ENCODE data around the gene TDG. TPM values are rescaled to one million over a fixed set of nuclear protein-coding genes. Genes with fewer than 3 reads are reported as not detected.

The TDG gene
- total RNA-seq, 1 experiment from 2014 or later, result 38.2 TPM

DNA sequence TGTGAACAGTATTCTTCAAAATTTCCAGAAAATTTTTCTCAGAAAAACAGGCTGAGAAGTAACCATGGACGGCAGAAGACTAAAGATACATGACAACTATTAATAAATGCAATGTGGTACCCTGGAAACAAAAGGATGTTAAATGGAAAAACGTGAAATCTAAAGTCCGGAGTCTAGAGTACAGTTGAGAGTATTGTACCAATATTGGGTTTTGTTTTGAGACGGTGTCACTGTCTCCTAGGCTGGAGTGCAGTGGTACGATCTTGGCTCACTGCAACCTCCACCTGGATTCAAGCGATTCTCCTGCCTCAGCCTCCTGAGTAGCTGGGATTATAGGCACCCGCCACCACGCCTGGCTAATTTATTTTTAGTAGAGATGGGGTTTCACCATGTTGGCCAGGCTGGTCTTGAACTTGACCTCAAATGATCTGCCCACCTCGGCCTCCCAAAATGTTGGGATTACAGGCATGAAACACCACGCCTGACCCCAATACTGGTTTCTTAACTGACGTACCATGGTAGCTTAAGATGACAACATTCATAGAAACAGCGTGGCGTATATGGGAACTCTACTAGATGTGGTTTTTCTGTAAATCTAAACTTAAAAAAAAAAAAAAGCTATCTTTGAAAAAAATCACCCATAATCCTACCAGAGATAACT lies 16.8 kb upstream of the TDG start:
- peaks cover 66% of the 10 kb centered on the region for H3K36me3 ChIP-seq (ENCODE audit: control insufficient read depth, insufficient read depth, low read length)
- H3K27me3 ChIP-seq (ENCODE audit: control insufficient read depth, insufficient read depth, low read length), result no peaks in the 10 kb centered on the region
- H3K4me1 ChIP-seq (ENCODE audit: control insufficient read depth, insufficient read depth, low read length), result no peaks in the 10 kb centered on the region
- H3K4me3 ChIP-seq (ENCODE audit: low read depth in 2 of 2, low read length in 2 of 2), result no peak overlapping the region
- in situ Hi-C loops (cut with HindIII; ENCODE audit: low pct_unique_long_range_greater_than_20kb, low sequenced_read_pairs), result no loop called here
- intact Hi-C loops (cut with micrococcal nuclease; ENCODE audit: unreplicated experiment), result no loop called here
- ATAC-seq (no peak), DNase-seq (ENCODE audit: low read depth, low spot score) (no peak)
- no peak overlapping the region for H3K27ac ChIP-seq (ENCODE audit: low read length)
- no TSS peak for BruUV-seq (replicated peaks)
- ChIA-PET CTCF (no interaction called here), POLR2A (interaction anchor here (0.6 kb wide), 1 partner anchor 13 kb away, joined by 3 read pairs; no protein-coding TSS in a partner anchor)
- H3K9me3 ChIP-seq (ENCODE audit: control insufficient read depth, insufficient read depth, low read depth, low read length), result no peaks in the 10 kb centered on the region
- TF ChIP-seq, protein P1, sequence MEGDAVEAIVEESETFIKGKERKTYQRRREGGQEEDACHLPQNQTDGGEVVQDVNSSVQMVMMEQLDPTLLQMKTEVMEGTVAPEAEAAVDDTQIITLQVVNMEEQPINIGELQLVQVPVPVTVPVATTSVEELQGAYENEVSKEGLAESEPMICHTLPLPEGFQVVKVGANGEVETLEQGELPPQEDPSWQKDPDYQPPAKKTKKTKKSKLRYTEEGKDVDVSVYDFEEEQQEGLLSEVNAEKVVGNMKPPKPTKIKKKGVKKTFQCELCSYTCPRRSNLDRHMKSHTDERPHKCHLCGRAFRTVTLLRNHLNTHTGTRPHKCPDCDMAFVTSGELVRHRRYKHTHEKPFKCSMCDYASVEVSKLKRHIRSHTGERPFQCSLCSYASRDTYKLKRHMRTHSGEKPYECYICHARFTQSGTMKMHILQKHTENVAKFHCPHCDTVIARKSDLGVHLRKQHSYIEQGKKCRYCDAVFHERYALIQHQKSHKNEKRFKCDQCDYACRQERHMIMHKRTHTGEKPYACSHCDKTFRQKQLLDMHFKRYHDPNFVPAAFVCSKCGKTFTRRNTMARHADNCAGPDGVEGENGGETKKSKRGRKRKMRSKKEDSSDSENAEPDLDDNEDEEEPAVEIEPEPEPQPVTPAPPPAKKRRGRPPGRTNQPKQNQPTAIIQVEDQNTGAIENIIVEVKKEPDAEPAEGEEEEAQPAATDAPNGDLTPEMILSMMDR (IDR thresholded peaks at IDR 0.05), result no peak
- TF ChIP-seq POLR2AphosphoS5 (IDR thresholded peaks at IDR 0.05; ENCODE audit: low read depth, low read length) (0 out of 2 replicates have a peak, but pooled peaks have one; percentile 34), SIN3A (IDR thresholded peaks at IDR 0.05; ENCODE audit: borderline replicate concordance, insufficient read depth, low read depth, low read length) (no peak), TCF7L2 (IDR thresholded peaks at IDR 0.05; ENCODE audit: low read depth, low read length) (no peak)
- TF ChIP-seq, protein P2, sequence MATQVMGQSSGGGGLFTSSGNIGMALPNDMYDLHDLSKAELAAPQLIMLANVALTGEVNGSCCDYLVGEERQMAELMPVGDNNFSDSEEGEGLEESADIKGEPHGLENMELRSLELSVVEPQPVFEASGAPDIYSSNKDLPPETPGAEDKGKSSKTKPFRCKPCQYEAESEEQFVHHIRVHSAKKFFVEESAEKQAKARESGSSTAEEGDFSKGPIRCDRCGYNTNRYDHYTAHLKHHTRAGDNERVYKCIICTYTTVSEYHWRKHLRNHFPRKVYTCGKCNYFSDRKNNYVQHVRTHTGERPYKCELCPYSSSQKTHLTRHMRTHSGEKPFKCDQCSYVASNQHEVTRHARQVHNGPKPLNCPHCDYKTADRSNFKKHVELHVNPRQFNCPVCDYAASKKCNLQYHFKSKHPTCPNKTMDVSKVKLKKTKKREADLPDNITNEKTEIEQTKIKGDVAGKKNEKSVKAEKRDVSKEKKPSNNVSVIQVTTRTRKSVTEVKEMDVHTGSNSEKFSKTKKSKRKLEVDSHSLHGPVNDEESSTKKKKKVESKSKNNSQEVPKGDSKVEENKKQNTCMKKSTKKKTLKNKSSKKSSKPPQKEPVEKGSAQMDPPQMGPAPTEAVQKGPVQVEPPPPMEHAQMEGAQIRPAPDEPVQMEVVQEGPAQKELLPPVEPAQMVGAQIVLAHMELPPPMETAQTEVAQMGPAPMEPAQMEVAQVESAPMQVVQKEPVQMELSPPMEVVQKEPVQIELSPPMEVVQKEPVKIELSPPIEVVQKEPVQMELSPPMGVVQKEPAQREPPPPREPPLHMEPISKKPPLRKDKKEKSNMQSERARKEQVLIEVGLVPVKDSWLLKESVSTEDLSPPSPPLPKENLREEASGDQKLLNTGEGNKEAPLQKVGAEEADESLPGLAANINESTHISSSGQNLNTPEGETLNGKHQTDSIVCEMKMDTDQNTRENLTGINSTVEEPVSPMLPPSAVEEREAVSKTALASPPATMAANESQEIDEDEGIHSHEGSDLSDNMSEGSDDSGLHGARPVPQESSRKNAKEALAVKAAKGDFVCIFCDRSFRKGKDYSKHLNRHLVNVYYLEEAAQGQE (IDR thresholded peaks at IDR 0.05; ENCODE audit: insufficient read depth in 1 of 2, low read depth in 2 of 2, low read length in 1 of 2), result no peak

DNA sequence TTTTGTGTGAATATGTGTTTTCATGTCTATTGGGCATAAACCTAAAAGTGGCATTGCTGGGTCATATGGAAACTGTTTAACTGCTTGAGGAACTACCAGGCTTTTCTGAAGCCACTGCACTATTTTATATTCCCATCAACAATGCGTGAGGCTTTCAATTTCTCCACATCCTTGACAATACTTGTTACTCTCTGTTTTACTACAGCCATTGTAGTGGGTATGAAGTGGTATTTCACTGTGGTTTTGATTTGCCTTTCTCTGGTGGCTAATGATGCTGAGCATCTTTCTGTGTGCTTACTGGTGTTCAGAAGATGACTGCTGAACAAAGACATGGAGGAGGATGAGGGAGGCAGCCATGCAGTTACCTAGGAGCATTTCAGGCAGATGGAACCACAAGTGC lies 13.2 kb upstream of the TDG start:
- no TSS peak for BruUV-seq (replicated peaks)
- in situ Hi-C loops (cut with HindIII; ENCODE audit: low pct_unique_long_range_greater_than_20kb, low sequenced_read_pairs) (no loop called here), intact Hi-C loops (cut with micrococcal nuclease; ENCODE audit: unreplicated experiment) (no loop called here)
- no peak overlapping the region for H3K4me3 ChIP-seq (ENCODE audit: low read depth in 2 of 2, low read length in 2 of 2)
- DNase-seq (ENCODE audit: low read depth, low spot score) (no peak), ATAC-seq (no peak)
- TF ChIP-seq TCF7L2 (IDR thresholded peaks at IDR 0.05; ENCODE audit: low read depth, low read length) (no peak), POLR2AphosphoS5 (IDR thresholded peaks at IDR 0.05; ENCODE audit: low read depth, low read length) (no peak), SIN3A (IDR thresholded peaks at IDR 0.05; ENCODE audit: borderline replicate concordance, insufficient read depth, low read depth, low read length) (no peak)
- TF ChIP-seq, protein P2 (IDR thresholded peaks at IDR 0.05; ENCODE audit: insufficient read depth in 1 of 2, low read depth in 2 of 2, low read length in 1 of 2), result no peak
- TF ChIP-seq, protein P1 (IDR thresholded peaks at IDR 0.05), result no peak
- H3K27ac ChIP-seq (ENCODE audit: low read length), result no peak overlapping the region
- POLR2A ChIA-PET, result no interaction called here
- peaks cover 8% of the 10 kb centered on the region for H3K4me1 ChIP-seq (ENCODE audit: control insufficient read depth, insufficient read depth, low read length)
- peaks cover 41% of the 10 kb centered on the region for H3K36me3 ChIP-seq (ENCODE audit: control insufficient read depth, insufficient read depth, low read length)
- H3K9me3 ChIP-seq (ENCODE audit: control insufficient read depth, insufficient read depth, low read depth, low read length), result no peaks in the 10 kb centered on the region
- CTCF ChIA-PET, result no interaction called here
- no peaks in the 10 kb centered on the region for H3K27me3 ChIP-seq (ENCODE audit: control insufficient read depth, insufficient read depth, low read length)

Measured in Panc1 (cell line).